Activated naive CD8-positive, alpha-beta T cell treated with anti-CD3 and anti-CD28 coated beads, Interleukin-2, amount 10 ng/mL, durations not matched to agents 7 days and 5 days (primary cell): ENCODE measurements around the gene FGD6. TPM values are rescaled to one million over a fixed set of nuclear protein-coding genes. Genes with fewer than 3 reads are reported as not detected.

Source experiments
- ATAC-seq: fragments of 150-1000 bp; cut with Tn5 transposase; one replicate; pipeline ENCODE4 v1.10.0; 2021; ENCODE audit warnings: low read depth, moderate library complexity
- POLR2A ChIA-PET: fragments of 350-600 bp; sonication (Branson Sonifier 250); formaldehyde crosslinking; loops from one replicate; lab custom pipeline; 2021; ENCODE audit warnings: antibody characterized with exemption; lab: Charles Lee
- DNase-seq: peaks from one replicate; pipeline ENCODE4 v3.0.0; 2021
- H3K27ac Mint-ChIP-seq: one replicate; pipeline ENCODE4 v1.8.0; 2022; ENCODE audit warnings: mild to moderate bottlenecking, mixed read lengths
- H3K27me3 Mint-ChIP-seq: one replicate; pipeline ENCODE4 v1.8.0; 2022; ENCODE audit warnings: mild to moderate bottlenecking, moderate library complexity, mixed read lengths
- H3K36me3 Mint-ChIP-seq: one replicate; pipeline ENCODE4 v1.8.0; 2021; ENCODE audit warnings: mild to moderate bottlenecking, mixed read lengths
- H3K4me1 Mint-ChIP-seq: one replicate; pipeline ENCODE4 v1.8.0; 2021; ENCODE audit warnings: mixed read lengths
- H3K4me3 Mint-ChIP-seq: one replicate; pipeline ENCODE4 v1.8.0; 2022; ENCODE audit warnings: mild to moderate bottlenecking, moderate library complexity, mixed read lengths
- H3K9me3 Mint-ChIP-seq: one replicate; pipeline ENCODE4 v1.8.0; 2021; ENCODE audit warnings: mixed read lengths
- total RNA-seq, 2 experiments: library from RNA; stranded (reverse); gene quantifications; one replicate each; pipeline ENCODE4 v1.2.3, GENCODE V29; 2021

The FGD6 gene
- total RNA-seq, 2 experiments from 2014 or later, result 0.45 to 0.64 TPM

- H3K27ac Mint-ChIP-seq, result no peak overlapping the region
Measured at GRCh38 chr12:95173392-95174251, 43.6 kb downstream of the FGD6 start.

GRCh38 chr12:95169368-95169767 is 47.9 kb downstream of the FGD6 start:
- peaks cover 2% of the 10 kb centered on the region for H3K4me1 Mint-ChIP-seq
- H3K36me3 Mint-ChIP-seq, result no peaks in the 10 kb centered on the region
- no peak for ATAC-seq
- no peak overlapping the region for H3K4me3 Mint-ChIP-seq
- H3K27me3 Mint-ChIP-seq, result peaks cover 3% of the 10 kb centered on the region
- no peaks in the 10 kb centered on the region for H3K9me3 Mint-ChIP-seq
- DNase-seq, result no peak
- POLR2A ChIA-PET, result no interaction called here
- H3K27ac Mint-ChIP-seq, result no peak overlapping the region

More at GRCh38 chr12:95173392-95174251, 43.6 kb downstream of the FGD6 start:
- H3K36me3 Mint-ChIP-seq, result no peaks in the 10 kb centered on the region
- no peaks in the 10 kb centered on the region for H3K9me3 Mint-ChIP-seq
- no peak for ATAC-seq
- no peaks in the 10 kb centered on the region for H3K27me3 Mint-ChIP-seq
- H3K4me3 Mint-ChIP-seq, result no peak overlapping the region
- peaks cover 2% of the 10 kb centered on the region for H3K4me1 Mint-ChIP-seq
- POLR2A ChIA-PET, result no interaction called here
- no peak for DNase-seq

GRCh38 chr12:95168746-95169145 is 48.5 kb downstream of the FGD6 start:
- no peak overlapping the region for H3K27ac Mint-ChIP-seq
- H3K4me1 Mint-ChIP-seq, result peaks cover 2% of the 10 kb centered on the region
- ATAC-seq (no peak), DNase-seq (no peak)
- H3K9me3 Mint-ChIP-seq, result no peaks in the 10 kb centered on the region
- H3K27me3 Mint-ChIP-seq, result peaks cover 3% of the 10 kb centered on the region
- H3K36me3 Mint-ChIP-seq, result no peaks in the 10 kb centered on the region
- POLR2A ChIA-PET, result no interaction called here
- no peak overlapping the region for H3K4me3 Mint-ChIP-seq

GRCh38 chr12:95164656-95165055 is 52.6 kb downstream of the FGD6 start:
- Mint-ChIP-seq H3K9me3 (no peaks in the 10 kb centered on the region), H3K4me1 (peaks cover 2% of the 10 kb centered on the region), H3K27ac (no peak overlapping the region), H3K27me3 (peaks cover 3% of the 10 kb centered on the region), H3K36me3 (no peaks in the 10 kb centered on the region), H3K4me3 (no peak overlapping the region)
- no peak for ATAC-seq
- POLR2A ChIA-PET, result no interaction called here
- no peak for DNase-seq

GRCh38 chr12:95158919-95159318 is 58.3 kb downstream of the FGD6 start:
- POLR2A ChIA-PET, result no interaction called here
- Mint-ChIP-seq H3K36me3 (no peaks in the 10 kb centered on the region), H3K27ac (no peak overlapping the region), H3K9me3 (peaks cover 2% of the 10 kb centered on the region), H3K4me3 (no peak overlapping the region), H3K4me1 (no peaks in the 10 kb centered on the region), H3K27me3 (no peaks in the 10 kb centered on the region)
- ATAC-seq (no peak), DNase-seq (no peak)

GRCh38 chr12:95151821-95152220 is 65.4 kb downstream of the FGD6 start:
- ATAC-seq, result no peak
- Mint-ChIP-seq H3K27ac (no peak overlapping the region), H3K36me3 (no peaks in the 10 kb centered on the region), H3K27me3 (peaks cover 6% of the 10 kb centered on the region), H3K9me3 (no peaks in the 10 kb centered on the region), H3K4me1 (no peaks in the 10 kb centered on the region), H3K4me3 (no peak overlapping the region)
- POLR2A ChIA-PET, result no interaction called here
- DNase-seq, result no peak

- Mint-ChIP-seq H3K27ac (no peak overlapping the region), H3K36me3 (no peaks in the 10 kb centered on the region), H3K9me3 (no peaks in the 10 kb centered on the region), H3K4me1 (no peaks in the 10 kb centered on the region), H3K4me3 (no peak overlapping the region), H3K27me3 (peaks cover 7% of the 10 kb centered on the region)
- POLR2A ChIA-PET, result no interaction called here
- ATAC-seq (no peak), DNase-seq (no peak)
Measured at GRCh38 chr12:95151406-95151805, 65.9 kb downstream of the FGD6 start.

- ATAC-seq (no peak), DNase-seq (no peak)
- Mint-ChIP-seq H3K27ac (no peak overlapping the region), H3K4me3 (no peak overlapping the region), H3K36me3 (no peaks in the 10 kb centered on the region), H3K27me3 (peaks cover 7% of the 10 kb centered on the region), H3K4me1 (no peaks in the 10 kb centered on the region), H3K9me3 (no peaks in the 10 kb centered on the region)
- POLR2A ChIA-PET, result no interaction called here
Measured at GRCh38 chr12:95150501-95150900, 66.8 kb downstream of the FGD6 start.

GRCh38 chr12:95147866-95148265 is 69.4 kb downstream of the FGD6 start:
- POLR2A ChIA-PET, result no interaction called here
- Mint-ChIP-seq H3K4me1 (no peaks in the 10 kb centered on the region), H3K9me3 (no peaks in the 10 kb centered on the region), H3K4me3 (no peak overlapping the region), H3K27me3 (peaks cover 7% of the 10 kb centered on the region), H3K36me3 (no peaks in the 10 kb centered on the region), H3K27ac (no peak overlapping the region)
- ATAC-seq, result no peak
- DNase-seq, result no peak

- no peaks in the 10 kb centered on the region for H3K4me1 Mint-ChIP-seq
- ATAC-seq (no peak), DNase-seq (no peak)
- no peak overlapping the region for H3K4me3 Mint-ChIP-seq
- H3K36me3 Mint-ChIP-seq, result no peaks in the 10 kb centered on the region
- H3K9me3 Mint-ChIP-seq, result no peaks in the 10 kb centered on the region
- peaks cover 9% of the 10 kb centered on the region for H3K27me3 Mint-ChIP-seq
- H3K27ac Mint-ChIP-seq, result no peak overlapping the region
- POLR2A ChIA-PET, result no interaction called here
Measured at GRCh38 chr12:95146769-95147168, 70.5 kb downstream of the FGD6 start.

GRCh38 chr12:95143621-95144205 is 73.6 kb downstream of the FGD6 start:
- Mint-ChIP-seq H3K4me3 (no peak overlapping the region), H3K9me3 (no peaks in the 10 kb centered on the region), H3K27ac (no peak overlapping the region), H3K4me1 (no peaks in the 10 kb centered on the region), H3K27me3 (peaks cover 7% of the 10 kb centered on the region), H3K36me3 (no peaks in the 10 kb centered on the region)
- DNase-seq (no peak), ATAC-seq (no peak)
- POLR2A ChIA-PET, result no interaction called here

GRCh38 chr12:95142431-95143151 is 74.7 kb downstream of the FGD6 start:
- DNase-seq (no peak), ATAC-seq (no peak)
- Mint-ChIP-seq H3K36me3 (no peaks in the 10 kb centered on the region), H3K27ac (no peak overlapping the region), H3K9me3 (no peaks in the 10 kb centered on the region), H3K4me3 (no peak overlapping the region), H3K4me1 (no peaks in the 10 kb centered on the region), H3K27me3 (peaks cover 9% of the 10 kb centered on the region)
- POLR2A ChIA-PET, result no interaction called here

GRCh38 chr12:95141310-95141709 is 76.0 kb downstream of the FGD6 start:
- no peak overlapping the region for H3K27ac Mint-ChIP-seq
- DNase-seq (no peak), ATAC-seq (no peak)
- H3K4me3 Mint-ChIP-seq, result no peak overlapping the region
- H3K9me3 Mint-ChIP-seq, result no peaks in the 10 kb centered on the region
- no peaks in the 10 kb centered on the region for H3K36me3 Mint-ChIP-seq
- POLR2A ChIA-PET, result no interaction called here
- no peaks in the 10 kb centered on the region for H3K4me1 Mint-ChIP-seq
- peaks cover 4% of the 10 kb centered on the region for H3K27me3 Mint-ChIP-seq
